Activated CD4-positive, alpha-beta T cell treated with anti-CD3 and anti-CD28 coated beads, Interleukin-2, amount 50 U/mL, for 1 hour (primary cell): ENCODE results near the gene UNC13C.

Source experiments
- DNase-seq: peaks from one replicate; pipeline ENCODE4 v3.0.0-alpha.2; 2020

Gene UNC13C

GRCh38 chr15:54504695-54505094 is 526.5 kb downstream of the UNC13C start:
- DNase-seq, result no peak

GRCh38 chr15:54506977-54507524 is 528.8 kb downstream of the UNC13C start:
- DNase-seq, result no peak

- DNase-seq, result no peak
These were observed 536.4 kb downstream of the UNC13C start for GRCh38 chr15:54514601-54515000.

GRCh38 chr15:54515664-54516582 is 537.7 kb downstream of the UNC13C start:
- DNase-seq, result no peak

GRCh38 chr15:54517366-54517765 is 539.1 kb downstream of the UNC13C start:
- no peak for DNase-seq

- no peak for DNase-seq
These were observed 540.1 kb downstream of the UNC13C start for GRCh38 chr15:54518156-54518882.

- no peak for DNase-seq
These were observed 541.3 kb downstream of the UNC13C start for GRCh38 chr15:54519577-54519976.

GRCh38 chr15:54520616-54521015 is 542.4 kb downstream of the UNC13C start:
- DNase-seq, result no peak

GRCh38 chr15:54521206-54521605 is 543.0 kb downstream of the UNC13C start:
- DNase-seq, result no peak

- no peak for DNase-seq
These were observed 549.8 kb downstream of the UNC13C start for GRCh38 chr15:54528021-54528420.

- no peak for DNase-seq
These were observed 562.5 kb downstream of the UNC13C start for GRCh38 chr15:54540721-54541120.

GRCh38 chr15:54547491-54547890 is 569.2 kb downstream of the UNC13C start:
- no peak for DNase-seq

- no peak for DNase-seq
These were observed 572.7 kb downstream of the UNC13C start for GRCh38 chr15:54550954-54551353.

GRCh38 chr15:54556231-54556630 is 578.0 kb downstream of the UNC13C start:
- DNase-seq, result no peak

- no peak for DNase-seq
These were observed 581.3 kb downstream of the UNC13C start for GRCh38 chr15:54559405-54560069.

- no peak for DNase-seq
These were observed 582.2 kb downstream of the UNC13C start for GRCh38 chr15:54560417-54560816.

GRCh38 chr15:54564166-54564565 is 585.9 kb downstream of the UNC13C start:
- DNase-seq, result no peak

GRCh38 chr15:54566654-54567053 is 588.4 kb downstream of the UNC13C start:
- DNase-seq, result no peak

GRCh38 chr15:54567408-54568035 is 589.3 kb downstream of the UNC13C start:
- no peak for DNase-seq

- no peak for DNase-seq
These were observed 590.1 kb downstream of the UNC13C start for GRCh38 chr15:54568381-54568780.

- no peak for DNase-seq
These were observed 593.3 kb downstream of the UNC13C start for GRCh38 chr15:54571576-54571975.

- no peak for DNase-seq
These were observed 597.3 kb downstream of the UNC13C start for GRCh38 chr15:54575586-54575985.
